HepG2 (cell line): Measurements from ENCODE around the gene ENTREP1. TPM values are rescaled to one million over a fixed set of nuclear protein-coding genes. Genes with fewer than 3 reads are reported as not detected.

ENCODE experiments used
- ATAC-seq: fragments of 200-7000 bp; cut with Tn5 transposase; 3 replicates; pipeline ENCODE4 v1.9.1; 2020; ENCODE audit warnings: mild to moderate bottlenecking, moderate library complexity
- BruUV-seq: library from RNA; stranded (reverse); fragments of 400-500 nt; replicated peaks from 2 replicates; lab custom pipeline; 2021; lab: Mats Ljungman, UMichigan
- CTCF ChIA-PET: fragments of 300-600 bp; formaldehyde crosslinking; extraction: SDS; loops from one replicate; lab custom pipeline; 2021; ENCODE audit warnings: low total read pairs, inconsistent platforms, low intra/inter-chr PET ratio; lab: Yijun Ruan, JAX
- POLR2A ChIA-PET: fragments of 350-600 bp; sonication (Branson Sonifier 250); formaldehyde crosslinking; loops from one replicate; lab custom pipeline; 2020; ENCODE audit warnings: antibody characterized with exemption, inconsistent platforms; lab: Yijun Ruan, JAX
- DNase-seq: peaks from one replicate; pipeline ENCODE4 v3.0.0-alpha.2; 2015; ENCODE audit warnings: low spot score
- FAIRE-seq: peaks from 3 replicates; lab custom pipeline; 2011; peaks lifted over from hg19 to GRCh38; lab: Jason Lieb, UNC
- H2AFZ ChIP-seq: one replicate; pipeline ENCODE4 v1.6.1; 2011; ENCODE audit warnings: low read length, inconsistent platforms
- H3K27ac ChIP-seq: fragments of 300-600 bp; 3 replicates; pipeline ENCODE4 v1.8.0; 2011; ENCODE audit warnings: mixed run types, mild to moderate bottlenecking, mixed read lengths, low read length, inconsistent platforms; ENCODE audit not compliant: insufficient read depth; ENCODE audit errors: extremely low read length
- H3K27me3 ChIP-seq, 2 experiments: fragments of 200-600 bp in 1 of 2; 2 replicates in 1 of 2; 3 replicates in 1 of 2; pipeline versions ENCODE4 v1.6.0 to v1.8.0; 2011; ENCODE audit warnings: low read length in 2 of 2, mild to moderate bottlenecking in 2 of 2, moderate library complexity in 2 of 2, inconsistent platforms in 1 of 2; ENCODE audit not compliant: insufficient read depth in 2 of 2, control insufficient read depth in 1 of 2
- H3K36me3 ChIP-seq, 2 experiments: fragments of 200-600 bp in 1 of 2; replicated peaks in 1 of 2; 2 replicates in 1 of 2; 3 replicates in 1 of 2; pipeline versions ENCODE4 v1.5.1 to v1.8.0; 2011; ENCODE audit warnings: low read length in 2 of 2, inconsistent platforms in 1 of 2; ENCODE audit not compliant: insufficient read depth in 2 of 2, control insufficient read depth in 1 of 2
- H3K4me1 ChIP-seq: 2 replicates; pipeline ENCODE4 v1.5.1; 2012; ENCODE audit warnings: low read length, inconsistent platforms; ENCODE audit not compliant: insufficient read depth
- H3K4me2 ChIP-seq: 2 replicates; pipeline ENCODE4 v1.6.0; 2011; ENCODE audit warnings: low read depth, low read length, inconsistent platforms
- H3K4me3 ChIP-seq, 3 experiments: fragments of 200-600 bp in 1 of 3; sonication (generic), shearing (Covaris generic) in 1 of 3; replicated peaks in 1 of 3; 2 replicates each; pipeline ENCODE4 v1.5.1; 2011 to 2016; ENCODE audit warnings: low read length in 3 of 3, inconsistent platforms in 2 of 3, low read depth in 2 of 3, mild to moderate bottlenecking in 2 of 3, control low read depth in 1 of 3, mixed read lengths in 1 of 3; ENCODE audit not compliant: insufficient read depth in 1 of 3
- H3K79me2 ChIP-seq: one replicate; pipeline ENCODE4 v1.6.1; 2011; ENCODE audit warnings: low read length, inconsistent platforms; ENCODE audit not compliant: insufficient read depth
- H3K9ac ChIP-seq: 2 replicates; pipeline ENCODE4 v1.6.0; 2011; ENCODE audit warnings: mild to moderate bottlenecking, low read depth, low read length, inconsistent platforms; ENCODE audit not compliant: insufficient read depth
- H3K9me3 ChIP-seq: 2 replicates; pipeline ENCODE4 v1.5.1; 2012; ENCODE audit warnings: mild to moderate bottlenecking, low read length
- H4K20me1 ChIP-seq: 2 replicates; pipeline ENCODE4 v1.6.0; 2011; ENCODE audit warnings: inconsistent platforms, mild to moderate bottlenecking, low read length, moderate library complexity; ENCODE audit not compliant: insufficient read depth
- CBX5 ChIP-seq: sonication (generic); formaldehyde crosslinking; IDR thresholded peaks from 2 replicates; pipeline ENCODE4 v1.4.0; 2020; ENCODE audit warnings: missing genetic modification reagents, borderline replicate concordance
- FUBP1 ChIP-seq: sonication (generic); formaldehyde crosslinking; IDR thresholded peaks from 2 replicates; pipeline ENCODE4 v1.5.1; 2020; ENCODE audit warnings: missing genetic modification reagents, mild to moderate bottlenecking, borderline replicate concordance
- GLI4 ChIP-seq: sonication (generic); formaldehyde crosslinking; IDR thresholded peaks from 2 replicates; pipeline ENCODE4 v1.5.1; 2020; ENCODE audit warnings: missing genetic modification reagents, mild to moderate bottlenecking, moderate library complexity, borderline replicate concordance
- GMEB2 ChIP-seq: IDR thresholded peaks from 2 replicates; pipeline ENCODE4 v1.6.1; 2016; ENCODE audit warnings: missing biosample characterization, missing genetic modification reagents, low read depth
- JUN ChIP-seq: sonication (generic); formaldehyde crosslinking; IDR thresholded peaks from 2 replicates; pipeline ENCODE4 v1.4.0; 2020; ENCODE audit warnings: mild to moderate bottlenecking, missing genetic modification reagents
- MATR3 ChIP-seq: sonication (generic); formaldehyde crosslinking; IDR thresholded peaks from 2 replicates; pipeline ENCODE4 v1.4.0; 2020; ENCODE audit warnings: missing genetic modification reagents
- NBN ChIP-seq: fragments of 450-650 bp; conservative IDR thresholded peaks from 2 replicates; pipeline ENCODE4 v1.6.1; 2017
- ONECUT2 ChIP-seq: sonication (generic); formaldehyde crosslinking; IDR thresholded peaks from 2 replicates; pipeline ENCODE4 v1.4.0; 2020; ENCODE audit warnings: missing genetic modification reagents
- SIN3A ChIP-seq: IDR thresholded peaks from 2 replicates; pipeline ENCODE4 v1.6.1; 2011; ENCODE audit warnings: low read depth, mild to moderate bottlenecking, control low read depth, low read length, borderline replicate concordance
- SMAD1 ChIP-seq: sonication (generic); formaldehyde crosslinking; IDR thresholded peaks from 2 replicates; pipeline ENCODE4 v1.4.0; 2020; ENCODE audit warnings: missing genetic modification reagents, low read depth, mild to moderate bottlenecking, borderline replicate concordance
- SMAD9 ChIP-seq: sonication (generic); formaldehyde crosslinking; IDR thresholded peaks from 2 replicates; pipeline ENCODE4 v1.5.1; 2020; ENCODE audit warnings: mild to moderate bottlenecking, missing genetic modification reagents
- STAT5B ChIP-seq: sonication (generic); formaldehyde crosslinking; IDR thresholded peaks from 2 replicates; pipeline ENCODE4 v1.4.0; 2020; ENCODE audit warnings: missing genetic modification reagents
- THYN1 ChIP-seq: sonication (generic); formaldehyde crosslinking; IDR thresholded peaks from 2 replicates; pipeline ENCODE4 v1.8.1; 2023; ENCODE audit warnings: low read depth, mild to moderate bottlenecking, moderate library complexity, missing genetic modification reagents, borderline replicate concordance
- U2AF1 ChIP-seq: fragments of 200-400 bp; formaldehyde crosslinking; optimal IDR thresholded peaks from 2 replicates; pipeline ENCODE3; 2017; ENCODE audit warnings: mild to moderate bottlenecking, low read depth, low read length
- ZNF281 ChIP-seq: sonication (generic); formaldehyde crosslinking; IDR thresholded peaks from 2 replicates; pipeline ENCODE4 v1.4.0; 2020; ENCODE audit warnings: missing genetic modification reagents, borderline replicate concordance
- ZNF350 ChIP-seq: sonication (generic); formaldehyde crosslinking; IDR thresholded peaks from 2 replicates; pipeline ENCODE4 v1.4.0; 2020; ENCODE audit warnings: mild to moderate bottlenecking, low read depth, missing genetic modification reagents, borderline replicate concordance
- WGBS: methylation state at CpG from one replicate; pipeline ENCODE4 v1.1.6; 2017; ENCODE audit warnings: low lambda C conversion rate; 5-methylcytosine and 5-hydroxymethylcytosine counted together
- in situ Hi-C: cut with HindIII; loops from 2 replicates; pipeline ENCODE4 v1.10.0; 2017; ENCODE audit warnings: low pct_unique_long_range_greater_than_20kb; ENCODE audit not compliant: extremely low pct_ligation_motif_present
- intact Hi-C: fragments of 100-400 bp; cut with micrococcal nuclease; formaldehyde crosslinking; loops from one replicate; pipeline ENCODE4 v1.10.0; 2022; ENCODE audit not compliant: unreplicated experiment
- polyA plus RNA-seq, 8 experiments: library from polyadenylated mRNA; depleted of rRNA in 3 of 8; stranded (reverse) in 7 of 8; unstranded in 1 of 8; fragments of >200 nt; fragmentation: Illumina TruSeq in 4 of 8; extraction: Trizol in 4 of 8; gene quantifications; 2 replicates each; pipeline versions ENCODE4 v1.2.1 to v1.2.3, GENCODE V29; 2011 to 2016; ENCODE audit warnings: low read depth in 4 of 8, missing spikeins in 1 of 8, mixed read lengths in 1 of 8; ENCODE audit not compliant: insufficient read depth in 1 of 8
- total RNA-seq, 5 experiments: library from RNA; depleted of rRNA; stranded (reverse); fragments of >200 nt; fragmentation: Illumina TruSeq; extraction: Trizol; gene quantifications; 2 replicates each; pipeline ENCODE4 v1.2.3, GENCODE V29; 2016; ENCODE audit warnings: low read depth in 1 of 5

Gene ENTREP1
- total and polyA plus RNA-seq, 2 of the 13 experiments (the other 11 are each of a cell fraction or from before 2014, with no cell fraction given): not detected

GRCh38 chr9:69377291-69377690 is 52.3 kb downstream of the ENTREP1 start:
- Histone ChIP-seq H3K79me2 (no peaks in the 10 kb centered on the region), H2AFZ (no peak overlapping the region), H3K9me3 (no peaks in the 10 kb centered on the region), H3K4me3 (no peak overlapping the region), H3K36me3 (no peaks in the 10 kb centered on the region), H3K4me2 (no peak overlapping the region), H4K20me1 (no peaks in the 10 kb centered on the region), H3K9ac (no peak overlapping the region), H3K27me3 (peaks cover 0 to 21% of the 10 kb centered on the region in 2 experiments; a peak in 2 of 5 replicates), H3K27ac (no peak overlapping the region), H3K4me1 (no peaks in the 10 kb centered on the region)
- 56% methylated on average over 12 of the region's 13 CpGs for WGBS
- FAIRE-seq (no peak), DNase-seq (no peak), ATAC-seq (no peak)
- no TSS peak for BruUV-seq
- intact Hi-C loops: no loop called here
- in situ Hi-C loops: no loop called here
- CTCF ChIA-PET: no interaction called here
- POLR2A ChIA-PET: no interaction called here
- no peak for TF ChIP-seq MATR3 (CRISPR knock-in tag)
- TF ChIP-seq GMEB2: no peak
- TF ChIP-seq U2AF1: no peak
- TF ChIP-seq CBX5: no peak
- no peak for TF ChIP-seq FUBP1
- no peak for TF ChIP-seq JUN (CRISPR knock-in tag)
- TF ChIP-seq STAT5B (CRISPR knock-in tag): no peak
- TF ChIP-seq SIN3A: no peak
- no peak for TF ChIP-seq GLI4 (CRISPR knock-in tag)
- no peak for TF ChIP-seq SMAD1 (CRISPR knock-in tag)
- no peak for TF ChIP-seq ONECUT2 (CRISPR knock-in tag)
- no peak for TF ChIP-seq ZNF350 (CRISPR knock-in tag)
- no peak for TF ChIP-seq ZNF281 (CRISPR knock-in tag)
- no peak for TF ChIP-seq SMAD9 (CRISPR knock-in tag)
- no peak for TF ChIP-seq THYN1 (CRISPR knock-in tag)
- no peak for TF ChIP-seq NBN
